ENCODE measurements around the gene PNPLA7. TPM values are rescaled to one million over a fixed set of nuclear protein-coding genes. Genes with fewer than 3 reads are reported as not detected.

PNPLA7 gene
- total and polyA plus RNA-seq, 2 of the 13 experiments (the other 11 are each of a cell fraction or from before 2014, with no cell fraction given), result 0.42 to 1.5 TPM

- TF ChIP-seq MXD3 (CRISPR knock-in tag; IDR thresholded peaks at IDR 0.05) (no peak), ZBTB38 (CRISPR knock-in tag; IDR thresholded peaks at IDR 0.05) (peak; percentile 80), AGO2 (optimal IDR thresholded peaks at IDR 0.05; ENCODE audit: low read depth, low read length) (peak; percentile 67)
- TF ChIP-seq, protein P1, sequence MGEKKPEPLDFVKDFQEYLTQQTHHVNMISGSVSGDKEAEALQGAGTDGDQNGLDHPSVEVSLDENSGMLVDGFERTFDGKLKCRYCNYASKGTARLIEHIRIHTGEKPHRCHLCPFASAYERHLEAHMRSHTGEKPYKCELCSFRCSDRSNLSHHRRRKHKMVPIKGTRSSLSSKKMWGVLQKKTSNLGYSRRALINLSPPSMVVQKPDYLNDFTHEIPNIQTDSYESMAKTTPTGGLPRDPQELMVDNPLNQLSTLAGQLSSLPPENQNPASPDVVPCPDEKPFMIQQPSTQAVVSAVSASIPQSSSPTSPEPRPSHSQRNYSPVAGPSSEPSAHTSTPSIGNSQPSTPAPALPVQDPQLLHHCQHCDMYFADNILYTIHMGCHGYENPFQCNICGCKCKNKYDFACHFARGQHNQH (CRISPR knock-in tag; IDR thresholded peaks at IDR 0.05), result no peak
Measured at GRCh38 chr9:137445930-137446431, 104.2 kb downstream of the PNPLA7 start (continued).

DNA sequence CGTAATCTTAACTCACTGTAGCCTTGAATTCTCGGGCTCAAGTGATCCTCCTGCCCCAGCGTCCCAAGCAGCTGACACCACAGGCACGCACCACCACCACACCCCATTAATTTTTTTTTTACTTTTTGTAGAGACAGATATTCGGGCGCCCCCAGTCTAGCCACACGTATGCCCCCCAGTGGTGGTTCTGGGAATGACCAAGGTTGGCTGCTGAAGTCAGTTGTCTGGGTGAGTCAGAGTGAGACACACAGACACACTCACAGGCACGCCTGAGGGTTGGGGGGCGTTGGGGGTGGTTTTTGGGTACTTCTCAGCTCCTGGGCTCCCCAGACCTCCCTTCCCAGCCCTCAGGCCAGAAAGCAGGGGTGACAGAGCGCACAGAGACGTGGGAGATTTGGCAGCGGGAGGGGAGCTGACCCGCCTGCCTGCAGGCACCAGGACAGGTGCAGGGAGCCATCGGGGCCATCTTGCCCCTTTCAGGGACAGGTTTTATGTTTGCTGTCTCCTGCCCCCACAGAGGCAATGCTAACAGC is 104.9 kb downstream of the PNPLA7 start:
- Histone ChIP-seq H3K36me3 (replicated peaks in 1 of 2; ENCODE audit: control insufficient read depth in 1 of 2, insufficient read depth in 2 of 2, low read length in 2 of 2) (peaks cover 0 to 13% of the 10 kb centered on the region in 2 experiments; a peak in 3 of 5 replicates), H3K27ac (ENCODE audit: extremely low read length, insufficient read depth, low read length) (no peak overlapping the region), H4K20me1 (ENCODE audit: insufficient read depth, low read length) (peaks cover 7% of the 10 kb centered on the region; the same call in 1 of the 2 replicates), H3K4me2 (ENCODE audit: low read depth, low read length) (no peak overlapping the region; the same call in 1 of the 2 replicates), H3K4me3 (replicated peaks in 1 of 3; ENCODE audit: insufficient read depth in 1 of 3, low read depth in 2 of 3, low read length in 3 of 3) (no peak overlapping the region), H3K4me1 (ENCODE audit: insufficient read depth, low read length) (peaks cover 25% of the 10 kb centered on the region), H3K79me2 (ENCODE audit: insufficient read depth, low read length) (no peaks in the 10 kb centered on the region), H3K9ac (ENCODE audit: insufficient read depth, low read depth, low read length) (no peak overlapping the region), H2AFZ (ENCODE audit: low read length) (no peak overlapping the region), H3K9me3 (ENCODE audit: low read length) (no peaks in the 10 kb centered on the region), H3K27me3 (ENCODE audit: control insufficient read depth in 1 of 2, insufficient read depth in 2 of 2, low read length in 2 of 2) (no peaks in the 10 kb centered on the region)
- ChIA-PET POLR2A (interaction anchor here (3.3 kb wide), 1 partner anchor 22 kb away, joined by 12 read pairs; the partner anchor contains the start of genes EXD3 and NOXA1), CTCF (ENCODE audit: low intra/inter-chr PET ratio, low total read pairs) (interaction anchor here (1.4 to 2.5 kb wide), 2 partner anchors 22 to 158 kb away, joined by 6 to 23 read pairs; partner anchors contain the start of genes EXD3 and NOXA1)
- no TSS peak for BruUV-seq (replicated peaks)
- FAIRE-seq, result peak; percentile 62
- peak; percentile 38 for ATAC-seq
- in situ Hi-C loops (cut with HindIII; ENCODE audit: extremely low pct_ligation_motif_present, low pct_unique_long_range_greater_than_20kb), result no loop called here
- intact Hi-C loops (cut with micrococcal nuclease; ENCODE audit: unreplicated experiment), result loop anchor here (1.0 to 5.0 kb wide), 2 partner anchors 22 to 158 kb away; partner anchors contain the start of genes EXD3 and NOXA1
- 3% methylated on average over 9 of the region's 14 CpGs for WGBS (ENCODE audit: low lambda C conversion rate)
- DNase-seq (ENCODE audit: low spot score), result peak; percentile 57
- TF ChIP-seq MED8 (CRISPR knock-in tag; IDR thresholded peaks at IDR 0.05; ENCODE audit: insufficient replicate concordance) (no peak), NFIB (CRISPR knock-in tag; IDR thresholded peaks at IDR 0.05; ENCODE audit: borderline replicate concordance) (no peak), BRD4 (CRISPR knock-in tag; IDR thresholded peaks at IDR 0.05) (no peak), ZNF282 (IDR thresholded peaks at IDR 0.05; ENCODE audit: partially characterized antibody) (no peak), AGO1 (IDR thresholded peaks at IDR 0.05; ENCODE audit: low read depth, low read length, poor library complexity, severe bottlenecking) (peak; percentile 61), ZNF878 (CRISPR knock-in tag; IDR thresholded peaks at IDR 0.05) (no peak), REPIN1 (CRISPR knock-in tag; IDR thresholded peaks at IDR 0.05; ENCODE audit: borderline replicate concordance, low read depth) (no peak), SP1 (IDR thresholded peaks at IDR 0.05) (no peak), SP1 (CRISPR knock-in tag; IDR thresholded peaks at IDR 0.05) (no peak), MEIS2 (CRISPR knock-in tag; IDR thresholded peaks at IDR 0.05) (no peak; the same call in 1 of the 2 replicates), FUBP1 (CRISPR knock-in tag; IDR thresholded peaks at IDR 0.05; ENCODE audit: borderline replicate concordance) (no peak), KLF9 (CRISPR knock-in tag; IDR thresholded peaks at IDR 0.05; ENCODE audit: low read depth) (no peak), SRY (CRISPR knock-in tag; IDR thresholded peaks at IDR 0.05) (peak; percentile 31; the same call in 1 of the 2 replicates)
- TF ChIP-seq, protein P2, sequence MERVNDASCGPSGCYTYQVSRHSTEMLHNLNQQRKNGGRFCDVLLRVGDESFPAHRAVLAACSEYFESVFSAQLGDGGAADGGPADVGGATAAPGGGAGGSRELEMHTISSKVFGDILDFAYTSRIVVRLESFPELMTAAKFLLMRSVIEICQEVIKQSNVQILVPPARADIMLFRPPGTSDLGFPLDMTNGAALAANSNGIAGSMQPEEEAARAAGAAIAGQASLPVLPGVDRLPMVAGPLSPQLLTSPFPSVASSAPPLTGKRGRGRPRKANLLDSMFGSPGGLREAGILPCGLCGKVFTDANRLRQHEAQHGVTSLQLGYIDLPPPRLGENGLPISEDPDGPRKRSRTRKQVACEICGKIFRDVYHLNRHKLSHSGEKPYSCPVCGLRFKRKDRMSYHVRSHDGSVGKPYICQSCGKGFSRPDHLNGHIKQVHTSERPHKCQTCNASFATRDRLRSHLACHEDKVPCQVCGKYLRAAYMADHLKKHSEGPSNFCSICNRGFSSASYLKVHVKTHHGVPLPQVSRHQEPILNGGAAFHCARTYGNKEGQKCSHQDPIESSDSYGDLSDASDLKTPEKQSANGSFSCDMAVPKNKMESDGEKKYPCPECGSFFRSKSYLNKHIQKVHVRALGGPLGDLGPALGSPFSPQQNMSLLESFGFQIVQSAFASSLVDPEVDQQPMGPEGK (CRISPR knock-in tag; IDR thresholded peaks at IDR 0.05), result peak; percentile 55; the same call in 1 of the 2 replicates

All from HepG2 (cell line).